Tongue (tissue), 2 donors: ENCODE measurements around the gene UBE3B. TPM values are rescaled to one million over a fixed set of nuclear protein-coding genes. Genes with fewer than 3 reads are reported as not detected.

Source experiments
- DNase-seq: peaks from one replicate; pipeline ENCODE4 v3.0.0-alpha.2; 2015
- total RNA-seq: library from RNA; depleted of rRNA; stranded (reverse); fragments of >200 nt; gene quantifications from one replicate; pipeline ENCODE4 v1.2.3, GENCODE V29; 2014

The UBE3B gene
- total RNA-seq, 1 donor from 2014 or later = 59.7 TPM

DNA sequence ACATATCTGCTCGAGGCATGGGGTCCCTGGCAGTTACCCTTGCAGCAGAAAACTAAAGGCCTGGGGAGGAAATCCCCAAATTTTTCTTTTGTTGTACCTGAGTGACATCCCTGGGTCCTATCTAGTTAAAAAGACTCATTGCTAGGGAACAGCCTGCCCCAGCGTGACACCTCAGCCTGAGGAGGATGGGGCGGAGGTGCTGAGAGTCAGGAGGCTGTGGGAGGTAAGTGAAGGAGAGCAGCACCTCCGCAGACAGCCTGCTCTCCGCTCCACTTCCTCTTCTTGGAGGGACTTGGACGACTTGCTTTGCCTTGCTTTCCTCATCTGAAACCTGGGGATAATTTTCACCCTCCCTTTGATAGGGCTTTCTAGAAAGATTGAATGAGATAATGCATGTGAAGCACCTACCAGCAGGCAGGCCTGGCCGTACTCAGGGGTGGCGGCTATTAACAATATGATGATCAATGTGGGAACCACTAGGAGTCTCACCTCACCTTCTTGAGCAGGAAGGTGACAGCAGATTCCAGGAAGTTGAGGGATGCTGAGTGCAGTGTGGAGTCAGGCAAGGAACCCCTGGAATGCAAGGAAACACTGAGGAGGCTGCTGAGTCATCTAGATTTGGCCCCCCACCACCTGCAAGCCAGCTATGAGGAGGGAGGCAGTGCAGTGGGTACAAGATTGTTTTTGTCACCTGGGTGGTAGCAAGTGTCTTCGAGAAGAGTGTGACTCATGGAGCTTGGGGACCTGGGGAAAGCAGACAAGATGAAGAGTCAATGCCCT, 23.2 kb downstream of the UBE3B start:
- no peak for DNase-seq

DNA sequence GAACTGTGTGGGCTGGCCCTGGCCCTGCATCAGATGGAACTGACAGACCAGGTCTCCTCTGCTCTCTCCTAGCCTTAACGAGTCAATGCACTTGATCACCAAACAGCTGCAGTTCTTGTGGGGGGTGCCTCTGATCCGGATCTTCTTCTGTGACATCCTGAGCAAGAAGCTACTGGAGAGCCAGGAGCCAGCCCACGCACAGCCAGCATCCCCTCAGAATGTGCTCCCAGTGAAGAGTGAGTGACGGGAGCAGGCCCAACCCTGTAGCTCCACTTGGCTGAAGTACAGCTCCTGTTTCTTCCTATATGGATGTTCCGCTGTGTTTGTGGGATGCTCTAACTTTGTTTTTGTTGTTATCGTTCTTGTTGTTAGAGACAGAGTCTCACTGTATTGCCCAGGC, 23.9 kb downstream of the UBE3B start:
- no peak for DNase-seq

DNA sequence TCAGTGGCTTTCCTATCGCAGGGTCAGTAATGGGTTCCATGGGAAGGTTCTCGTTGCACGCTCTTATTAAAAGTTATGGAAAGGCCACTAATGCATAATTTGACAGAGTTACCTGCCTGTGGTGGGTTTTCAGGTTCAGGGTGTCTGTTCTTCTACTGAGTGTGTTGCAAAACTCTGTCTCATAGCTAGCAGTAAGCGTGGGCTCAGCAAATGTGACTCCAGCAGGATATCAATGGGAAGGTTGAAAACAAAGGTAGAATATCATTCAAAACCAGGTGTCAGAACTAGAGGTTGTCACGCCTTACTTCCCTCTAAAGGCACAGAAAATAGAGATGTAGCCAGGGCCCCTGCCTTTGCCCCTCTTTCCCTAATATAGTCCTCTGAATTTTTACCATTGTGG, 24.9 kb downstream of the UBE3B start:
- no peak for DNase-seq

DNA sequence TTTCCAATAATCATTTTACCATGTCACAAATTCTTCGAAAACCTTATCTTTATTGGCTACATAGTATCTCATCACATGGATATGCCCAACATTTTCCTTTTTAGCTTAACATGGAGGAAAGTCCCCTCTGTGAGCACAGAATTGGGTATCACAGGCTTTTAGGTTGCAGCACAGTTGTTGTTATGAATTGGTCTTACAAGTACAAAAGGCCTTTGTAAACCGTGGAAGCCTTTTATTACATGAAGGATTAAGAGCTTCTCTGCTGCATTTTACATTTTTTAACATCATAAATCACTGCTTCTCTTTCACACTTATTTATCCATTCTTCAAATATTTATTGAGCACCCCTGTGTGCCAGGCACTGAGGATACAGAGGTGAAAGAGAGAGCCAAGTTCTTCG, 26.2 kb downstream of the UBE3B start:
- DNase-seq = no peak

DNA sequence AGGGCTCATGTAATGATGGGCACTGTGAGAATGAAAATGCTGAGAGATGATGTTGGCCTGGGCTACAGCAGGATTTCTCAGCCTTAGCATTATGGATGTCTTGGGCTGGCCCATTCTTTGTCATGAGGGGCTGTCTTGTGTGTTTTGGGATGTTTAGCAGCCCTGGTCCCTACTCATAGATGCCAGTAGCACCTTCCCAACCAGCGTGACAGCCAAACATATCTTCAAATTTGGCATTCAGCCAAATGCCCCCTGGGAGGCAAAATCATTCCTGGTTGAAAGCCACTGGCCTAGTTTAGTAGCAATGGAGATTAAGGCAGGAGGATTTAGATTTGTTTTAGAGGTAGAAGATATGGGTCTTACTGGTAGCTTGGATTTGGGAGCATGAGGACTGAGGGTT, 26.6 kb downstream of the UBE3B start:
- no peak for DNase-seq

DNA sequence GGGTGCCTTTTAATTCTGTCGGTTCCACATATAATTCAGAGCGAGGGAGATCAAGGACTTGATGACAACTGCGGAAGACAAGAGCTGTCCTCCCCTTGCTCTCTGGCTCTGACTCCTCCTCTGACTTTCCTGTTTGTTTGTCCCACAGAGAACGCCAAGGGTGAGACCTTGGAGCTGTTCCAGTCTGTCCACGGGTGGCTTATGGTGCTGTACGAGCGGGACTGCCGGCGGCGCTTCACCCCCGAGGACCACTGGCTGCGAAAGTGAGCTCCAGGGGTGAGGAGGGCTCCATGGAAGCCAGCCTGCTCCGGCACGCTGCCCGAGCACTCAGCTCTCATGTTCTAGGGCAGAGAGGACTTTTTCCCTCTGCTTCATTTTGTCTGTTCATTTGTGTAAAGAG, 32.8 kb downstream of the UBE3B start:
- no peak for DNase-seq

DNA sequence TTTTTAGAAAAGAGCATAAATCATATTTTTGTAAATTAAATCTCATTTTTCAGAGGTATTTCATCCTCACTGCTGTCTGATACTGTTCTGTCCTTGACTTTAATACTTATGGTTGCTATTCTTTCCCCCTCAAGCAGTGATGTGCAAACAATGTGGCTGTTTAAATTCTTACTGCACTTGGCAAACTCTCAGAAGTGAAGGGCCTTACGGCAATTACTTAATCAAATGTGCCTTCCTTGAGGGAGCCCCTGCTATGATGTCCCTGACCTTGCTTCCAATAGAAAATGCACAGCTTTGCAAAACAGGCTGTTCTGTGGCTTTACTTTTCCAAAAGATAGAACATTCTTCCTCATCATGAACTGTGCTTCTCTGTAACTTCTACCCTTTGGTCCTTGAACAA, 35.2 kb downstream of the UBE3B start:
- no peak for DNase-seq

DNA sequence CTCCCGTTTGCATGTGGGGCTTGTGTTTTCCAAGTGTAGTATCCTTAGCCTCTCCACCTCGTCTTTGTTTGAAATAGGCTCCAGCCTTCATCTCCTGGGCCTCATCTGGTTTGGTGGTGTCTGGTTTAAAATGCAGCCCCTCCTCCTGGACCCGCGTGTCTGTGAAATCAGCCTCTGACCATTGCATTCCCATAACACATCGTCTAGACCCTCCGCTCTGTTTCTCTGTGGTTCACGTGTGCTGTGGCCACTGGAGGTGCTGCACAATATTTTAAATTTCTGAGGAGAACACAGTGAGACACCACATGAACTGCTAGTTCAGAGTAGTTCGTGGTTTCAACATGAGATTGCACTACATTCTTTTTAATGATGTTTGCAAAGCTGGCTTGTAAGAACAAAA, 35.6 kb downstream of the UBE3B start:
- no peak for DNase-seq

DNA sequence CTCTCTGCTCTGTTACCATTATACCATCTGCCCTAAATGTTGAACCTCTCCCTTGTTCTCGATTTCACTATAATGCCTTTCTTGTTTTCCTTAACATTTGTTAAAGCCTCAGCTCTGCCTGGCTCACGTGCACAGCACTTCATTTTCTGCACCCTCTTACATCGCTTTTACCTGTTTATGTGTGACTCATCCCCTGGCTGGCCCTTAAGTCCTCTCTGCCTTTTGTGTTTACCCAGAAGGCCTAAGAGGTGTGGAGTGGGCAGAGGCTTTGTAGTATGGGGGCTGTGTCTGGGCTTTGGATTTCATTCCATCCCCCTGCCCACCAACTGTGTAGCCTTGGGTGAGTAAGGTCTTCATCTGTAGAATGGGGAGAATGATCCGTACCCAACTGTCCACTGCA, 36.5 kb downstream of the UBE3B start:
- DNase-seq = no peak

DNA sequence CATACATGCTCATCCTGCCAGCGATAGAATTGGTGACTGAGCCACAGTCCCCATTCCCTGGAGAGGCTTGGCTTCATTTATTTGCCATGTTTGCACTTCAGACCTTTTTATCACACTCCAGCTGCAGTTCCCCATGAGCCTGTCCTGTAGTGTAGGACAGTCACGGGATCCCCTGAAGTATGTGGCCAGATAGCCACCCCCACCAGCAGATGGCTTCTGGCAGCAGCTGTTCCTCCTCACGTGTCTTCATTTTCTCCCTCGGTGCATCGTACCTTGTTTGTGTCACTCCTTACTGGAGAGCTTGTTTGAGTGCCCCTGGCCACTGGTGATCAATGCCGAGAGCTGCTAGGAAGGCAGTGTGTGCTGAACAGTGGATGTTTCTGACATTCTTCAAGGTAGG, 40.2 kb downstream of the UBE3B start:
- DNase-seq = peak; percentile 63

DNA sequence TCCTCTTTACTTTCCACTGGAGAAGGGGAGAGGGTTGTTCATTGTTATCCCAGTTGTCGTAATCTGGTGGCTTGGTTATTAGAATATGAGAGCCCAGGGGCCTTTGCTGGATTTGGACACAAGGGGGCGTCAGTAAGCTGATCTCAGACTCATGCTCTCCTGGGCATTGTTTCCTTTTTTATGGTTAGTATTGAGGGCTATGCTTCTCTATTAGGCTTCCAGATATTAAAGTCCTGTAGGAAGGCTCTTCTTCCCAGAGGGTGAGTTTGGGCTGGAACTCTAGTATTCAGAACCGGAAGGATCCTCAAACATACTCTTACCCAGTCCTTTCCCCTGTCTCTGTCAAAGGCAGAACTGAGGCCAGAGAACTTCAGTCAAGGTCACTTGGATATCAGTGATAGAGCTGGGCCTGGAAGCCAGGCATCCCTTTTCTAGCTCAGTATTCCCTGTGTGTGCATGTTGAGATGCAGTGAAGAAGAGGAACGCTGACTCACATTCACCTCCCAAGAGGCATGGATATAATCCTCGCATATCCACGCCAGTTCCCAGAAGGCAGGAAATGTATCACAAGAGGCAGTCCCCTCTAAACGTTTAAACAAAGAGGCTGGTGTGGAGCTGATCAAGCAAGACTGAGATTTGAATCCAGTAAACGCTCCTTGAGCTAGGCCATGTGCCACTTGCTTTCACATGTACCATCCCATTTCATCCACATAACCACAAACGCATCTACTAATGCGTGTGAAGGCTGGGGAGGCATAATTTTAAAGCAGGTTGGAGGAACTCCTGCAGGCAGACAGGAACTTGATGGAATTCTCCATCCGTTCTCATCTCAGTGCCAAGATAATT, 41.6 kb downstream of the UBE3B start:
- DNase-seq = peak; percentile 86

DNA sequence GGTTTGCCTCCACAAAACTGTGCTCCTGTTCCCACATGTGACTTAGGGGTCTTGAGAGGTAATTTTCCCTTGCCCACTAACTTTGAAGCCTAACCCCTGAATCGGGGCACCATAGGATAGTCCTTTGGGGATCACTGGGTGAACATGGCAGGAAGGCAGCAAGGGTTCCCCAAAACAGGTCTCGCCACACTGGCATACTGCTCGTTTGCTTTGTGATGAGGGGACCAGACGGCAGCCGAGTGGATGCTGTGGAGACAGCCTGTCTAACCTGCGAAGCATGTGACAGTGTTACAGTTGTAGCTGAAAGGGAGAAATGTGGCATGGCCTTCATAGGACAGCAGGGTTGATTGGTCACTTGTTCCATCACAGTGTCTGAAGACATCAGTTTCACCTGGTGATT, 42.4 kb downstream of the UBE3B start:
- no peak for DNase-seq

DNA sequence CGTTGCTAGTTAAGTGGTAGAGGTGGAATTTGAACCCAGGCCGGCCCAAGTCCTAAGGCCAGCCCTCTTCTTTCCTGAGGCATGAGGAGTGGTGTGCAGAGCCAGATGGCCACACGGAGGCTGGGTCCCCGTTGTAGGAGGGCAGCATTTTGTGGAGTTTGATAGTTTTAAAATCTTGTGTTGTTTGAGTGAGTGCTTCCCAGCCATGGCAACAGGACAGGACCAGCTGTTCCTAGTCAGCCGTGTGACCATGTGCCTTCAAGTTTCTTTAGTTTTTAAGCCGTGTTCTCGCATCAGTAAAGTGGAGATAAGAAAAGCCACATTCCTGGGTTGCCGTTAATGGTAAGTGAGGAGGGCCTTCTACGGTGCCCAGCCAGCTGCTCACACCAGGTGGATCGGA, 44.4 kb downstream of the UBE3B start:
- peak; percentile 72 for DNase-seq

DNA sequence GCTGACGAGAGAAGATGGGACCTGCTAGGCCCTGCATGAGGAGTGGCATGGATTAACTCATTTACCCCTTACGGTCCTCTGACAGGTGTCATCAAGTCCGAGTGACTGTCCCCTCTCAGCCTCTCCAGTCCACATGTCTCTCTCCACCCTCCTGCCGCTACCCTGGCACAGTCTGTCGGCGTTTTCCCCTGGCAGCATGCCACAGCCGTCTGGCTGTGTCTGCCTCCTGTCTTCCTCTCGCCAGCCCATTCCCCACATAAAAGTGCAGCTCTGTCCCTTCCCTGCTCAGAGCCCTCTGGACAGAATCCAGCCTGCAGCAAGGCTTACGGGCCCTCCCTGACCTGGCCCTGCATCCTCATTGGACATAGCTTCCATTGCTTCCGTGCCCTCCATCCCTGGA, 45.6 kb downstream of the UBE3B start:
- peak; percentile 85 for DNase-seq

DNA sequence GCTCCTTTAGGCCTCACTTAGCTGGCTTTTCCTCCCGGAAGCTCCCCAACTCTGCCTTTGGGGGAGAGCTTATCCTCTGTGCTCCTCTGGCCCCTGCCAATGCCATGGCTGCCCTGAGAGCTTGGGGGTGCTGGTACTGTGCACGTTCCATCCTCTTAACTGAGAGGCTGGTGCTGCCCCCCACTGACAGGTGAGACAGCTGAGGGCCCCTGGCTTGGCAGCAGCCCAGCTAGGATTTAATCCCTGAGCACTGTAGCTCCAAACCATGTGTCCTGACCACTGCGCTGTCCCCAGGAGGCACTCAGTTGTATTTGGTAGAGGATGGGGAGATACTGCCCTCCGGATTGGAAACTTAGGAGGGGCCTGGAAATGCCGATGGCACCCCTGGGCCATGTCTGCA, 46.1 kb downstream of the UBE3B start:
- peak; percentile 50 for DNase-seq

DNA sequence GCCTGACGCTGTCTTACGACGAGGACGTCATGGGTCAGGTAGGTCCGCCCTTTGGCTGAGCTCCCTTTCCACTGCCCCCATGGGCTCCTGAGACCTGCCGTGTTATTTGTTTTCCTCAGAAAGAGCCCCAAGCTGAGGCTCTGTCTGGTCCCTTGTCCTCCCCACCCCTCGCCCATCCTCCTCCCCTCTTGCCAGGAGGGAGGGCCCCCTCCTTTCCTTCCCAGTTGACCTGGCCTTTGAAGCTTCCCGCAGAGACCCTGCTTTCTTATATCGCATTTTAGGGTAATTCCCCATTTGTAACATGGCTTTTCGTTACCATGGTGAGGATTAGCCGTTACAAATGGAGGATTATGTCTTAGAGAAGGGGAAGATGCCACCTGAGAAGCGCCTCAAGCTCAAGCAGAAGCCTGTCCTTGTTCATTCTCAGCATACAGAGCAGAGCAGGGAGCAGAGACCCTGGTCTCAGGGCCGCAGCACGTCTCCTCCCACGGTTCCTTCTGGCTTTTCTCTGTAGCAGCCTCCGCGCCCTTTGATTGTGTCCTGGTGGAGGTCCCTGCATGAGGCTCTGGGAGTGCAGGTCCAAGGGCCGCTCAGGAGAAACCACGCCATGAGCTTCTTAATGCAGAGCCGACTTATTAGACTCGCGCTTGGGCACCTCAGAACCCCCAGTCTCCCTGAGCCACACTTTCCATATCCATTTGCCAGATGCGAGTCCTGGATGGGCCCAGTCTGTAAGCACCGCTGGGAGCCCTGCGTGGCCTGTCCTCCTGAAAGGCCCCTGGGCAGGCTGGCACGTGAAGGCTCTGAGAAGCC, 47.2 kb downstream of the UBE3B start:
- DNase-seq = peak; percentile 32

DNA sequence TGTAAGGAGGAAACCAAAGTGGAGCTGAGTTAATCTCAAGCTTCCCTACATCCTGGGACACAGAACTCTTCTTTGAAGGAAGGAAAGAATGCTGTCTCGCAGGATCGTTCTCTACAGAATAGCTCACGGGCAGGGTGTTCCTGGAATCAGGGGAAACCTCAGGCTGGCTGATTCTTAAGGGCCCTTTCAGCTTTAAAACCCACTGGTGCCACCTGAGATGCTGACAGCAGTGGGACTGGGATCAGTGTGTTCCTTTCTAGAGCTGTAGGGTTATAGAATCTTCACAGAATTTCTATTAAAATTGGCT, 47.8 kb downstream of the UBE3B start:
- no peak for DNase-seq

DNA sequence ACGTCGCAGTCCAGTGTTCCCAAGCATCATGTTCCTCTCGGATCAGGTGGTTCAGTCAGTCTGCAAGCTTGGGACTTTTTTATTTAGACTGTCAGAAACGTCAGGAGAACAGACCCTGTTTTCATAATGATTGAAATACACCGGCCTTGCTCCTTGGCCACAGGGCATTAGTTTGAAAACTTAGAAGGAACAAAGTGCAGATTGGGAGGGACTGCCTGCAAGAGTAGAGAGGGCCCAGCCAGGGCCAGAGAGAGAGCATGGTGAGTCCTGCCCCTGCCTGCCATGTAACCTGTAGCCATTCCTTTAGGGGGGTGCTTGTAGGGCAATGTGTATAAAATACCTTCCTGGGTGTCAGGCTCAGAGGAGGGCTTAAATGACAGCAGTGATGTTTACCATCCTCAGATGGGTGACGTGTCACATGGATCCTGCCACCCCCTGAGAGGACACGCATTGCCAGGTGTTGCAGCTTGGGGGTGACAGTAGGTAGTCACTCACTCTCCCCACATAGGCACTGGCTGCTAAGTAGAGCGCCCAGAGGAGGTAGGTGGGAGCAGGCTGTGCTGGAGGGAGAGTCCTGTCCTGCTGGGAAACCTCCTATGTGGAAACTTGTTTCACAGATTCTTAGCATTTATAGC, 50.2 kb downstream of the UBE3B start:
- DNase-seq = no peak

DNA sequence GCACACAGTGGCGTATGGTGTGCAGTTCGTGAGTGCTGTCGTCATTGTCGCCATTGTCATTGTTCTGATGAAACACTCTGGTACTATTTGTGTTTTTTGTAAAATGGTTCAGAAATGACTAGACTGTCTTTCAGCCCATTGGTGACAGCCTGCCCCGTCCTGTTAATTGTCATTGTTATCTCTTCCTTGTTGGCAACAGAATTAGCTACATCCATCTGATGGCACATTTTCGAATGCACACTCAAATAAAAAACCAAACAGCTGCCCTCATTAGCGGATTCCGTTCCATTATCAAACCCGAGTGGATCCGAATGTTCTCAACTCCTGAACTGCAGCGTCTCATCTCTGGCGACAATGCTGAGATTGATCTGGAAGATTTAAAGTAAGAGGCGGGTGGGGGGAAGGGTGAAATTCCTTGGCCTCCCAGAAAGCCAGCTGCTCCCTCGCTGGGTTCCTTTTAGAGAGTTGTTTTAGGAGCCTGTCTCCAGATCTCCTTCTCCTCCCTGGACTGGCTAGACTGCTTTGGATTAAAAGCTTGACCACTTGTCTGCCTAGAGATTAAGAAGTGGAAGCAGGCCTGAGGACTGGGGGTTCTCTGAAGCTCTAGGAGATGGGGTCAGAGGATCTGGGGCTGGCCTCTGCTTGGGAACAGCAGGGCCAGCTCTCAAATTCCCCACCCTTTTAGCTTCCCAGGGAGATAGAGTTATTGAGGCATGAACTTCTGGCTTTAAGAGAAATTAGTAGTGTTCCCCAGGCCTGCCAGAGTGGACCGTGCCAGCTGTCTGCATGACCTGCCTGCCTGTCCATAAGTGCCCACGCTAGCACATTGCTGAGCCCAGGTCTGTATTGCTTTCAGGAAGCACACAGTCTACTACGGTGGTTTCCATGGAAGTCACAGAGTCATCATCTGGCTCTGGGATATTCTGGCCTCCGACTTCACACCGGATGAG, 52.5 kb downstream of the UBE3B start:
- DNase-seq = peak; percentile 70

DNA sequence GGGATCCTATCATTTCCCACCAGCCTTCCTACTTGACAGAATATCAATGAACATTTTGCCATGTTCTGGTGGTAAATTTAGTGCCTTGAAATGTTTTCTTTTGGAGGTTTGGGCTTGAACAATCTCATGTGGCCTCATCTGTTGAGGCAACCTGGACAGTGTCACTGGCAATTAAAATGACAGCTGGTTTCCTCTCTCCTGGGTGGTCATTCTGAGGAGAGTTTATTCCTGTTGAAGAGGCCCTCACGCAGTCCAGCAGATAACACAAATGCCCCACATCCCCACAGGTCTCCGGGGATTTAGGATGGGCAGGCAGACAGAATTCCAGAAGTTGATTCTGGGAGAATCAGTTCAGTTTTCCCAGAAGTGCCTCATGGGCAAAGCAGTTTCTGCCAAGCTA, 54.0 kb downstream of the UBE3B start:
- DNase-seq = no peak

DNA sequence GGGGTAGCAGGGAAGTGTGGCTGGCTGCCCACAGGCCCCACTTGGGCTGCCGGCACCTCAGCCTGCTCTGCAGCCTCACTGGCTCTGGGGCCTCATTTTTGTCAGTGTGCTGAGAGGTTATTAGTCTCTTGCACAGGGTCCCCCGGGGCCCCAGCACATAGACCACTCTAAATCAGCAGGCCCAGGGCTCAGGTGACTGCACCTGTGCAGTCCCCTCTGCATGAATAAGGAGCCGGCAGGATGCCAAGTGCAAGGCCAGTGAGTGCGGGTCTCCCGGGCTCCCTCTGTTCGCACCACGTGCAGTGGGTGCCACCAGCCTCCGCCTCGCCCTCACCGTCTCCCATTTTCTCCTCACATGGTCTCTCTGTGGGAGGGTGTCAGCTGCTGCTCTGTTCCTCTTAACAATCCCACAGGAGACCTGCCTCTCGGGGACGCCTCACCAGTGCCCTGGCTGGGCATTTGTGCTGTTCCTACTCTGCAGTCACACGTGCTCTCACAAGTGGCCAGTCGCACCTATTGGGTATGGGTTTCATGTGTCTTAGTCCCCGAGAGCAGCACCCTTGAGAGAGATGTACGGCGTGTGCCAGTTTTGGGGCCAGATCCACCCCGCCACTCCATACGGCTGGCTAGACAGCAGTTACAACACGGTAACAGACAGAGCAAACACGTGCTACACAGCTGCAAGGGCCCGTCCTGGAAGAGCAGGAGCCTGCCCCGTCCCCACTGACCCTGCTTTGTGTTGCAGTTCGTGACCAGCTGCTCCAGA, 55.5 kb downstream of the UBE3B start:
- peak; percentile 53 for DNase-seq
